SW480 (cell line): Measurements from ENCODE around the gene SH3TC1.

Experiments used
- DNase-seq: peaks from one replicate; pipeline ENCODE4 v3.0.0-alpha.2; 2016; ENCODE audit warnings: low spot score

The SH3TC1 gene

GRCh38 chr4:8180310-8181093, 18.6 kb upstream of the SH3TC1 start:
- no peak for DNase-seq

- DNase-seq = no peak
Observed at GRCh38 chr4:8181119-8181518, 18.0 kb upstream of the SH3TC1 start.

- DNase-seq = no peak
Observed at GRCh38 chr4:8181844-8182243, 17.2 kb upstream of the SH3TC1 start.

- DNase-seq = no peak
Observed at GRCh38 chr4:8182294-8182693, 16.8 kb upstream of the SH3TC1 start.

- DNase-seq = peak; percentile 54
Observed at GRCh38 chr4:8182858-8183725, 16.0 kb upstream of the SH3TC1 start.

- DNase-seq = no peak
Observed at GRCh38 chr4:8184061-8184460, 15.0 kb upstream of the SH3TC1 start.

GRCh38 chr4:8185295-8185694, 13.8 kb upstream of the SH3TC1 start:
- no peak for DNase-seq

GRCh38 chr4:8185930-8186329, 13.2 kb upstream of the SH3TC1 start:
- DNase-seq = no peak

- no peak for DNase-seq
Observed at GRCh38 chr4:8188085-8188484, 11.0 kb upstream of the SH3TC1 start.

- peak; percentile 65 for DNase-seq
Observed at GRCh38 chr4:8188743-8189550, 10.1 kb upstream of the SH3TC1 start.

- no peak for DNase-seq
Observed at GRCh38 chr4:8189551-8190466, 9.3 kb upstream of the SH3TC1 start.

GRCh38 chr4:8191136-8191747, 7.8 kb upstream of the SH3TC1 start:
- DNase-seq = peak; percentile 63

GRCh38 chr4:8192748-8193738, 6.0 kb upstream of the SH3TC1 start:
- peak; percentile 67 for DNase-seq

GRCh38 chr4:8194306-8195242, 4.5 kb upstream of the SH3TC1 start:
- DNase-seq = no peak

GRCh38 chr4:8195431-8195830, 3.7 kb upstream of the SH3TC1 start:
- no peak for DNase-seq

GRCh38 chr4:8195841-8196458, 3.1 kb upstream of the SH3TC1 start:
- DNase-seq = no peak

- DNase-seq = no peak
Observed at GRCh38 chr4:8197521-8197920, 1.6 kb upstream of the SH3TC1 start.
